Central memory CD8-positive, alpha-beta T cell (primary cell): Measurements from ENCODE around the gene SERPINH1.

Experiments used
- ATAC-seq: fragments of 150-1000 bp; cut with Tn5 transposase; replicated peaks from 2 replicates; pipeline ENCODE4 v1.10.0; 2022; ENCODE audit warnings: mild to moderate bottlenecking, moderate FRiP score, moderate number of reproducible peaks; ENCODE audit not compliant: poor library complexity, severe bottlenecking; ENCODE audit errors: extremely low read depth
- DNase-seq, 2 donors: peaks; one replicate each; pipeline ENCODE4 v3.0.0; 2021; ENCODE audit warnings: low spot score in 2 of 2
- H3K27ac Mint-ChIP-seq: one replicate; pipeline ENCODE4 v1.8.0; 2022; ENCODE audit warnings: low read depth, mild to moderate bottlenecking, moderate library complexity, mixed read lengths
- H3K27me3 Mint-ChIP-seq: one replicate; pipeline ENCODE4 v1.8.0; 2022; ENCODE audit warnings: mixed read lengths
- H3K36me3 Mint-ChIP-seq: one replicate; pipeline ENCODE4 v1.8.0; 2022; ENCODE audit warnings: mild to moderate bottlenecking, moderate library complexity, mixed read lengths; ENCODE audit not compliant: insufficient read depth
- H3K4me1 Mint-ChIP-seq: one replicate; pipeline ENCODE4 v1.8.0; 2022; ENCODE audit warnings: mixed read lengths
- H3K4me3 Mint-ChIP-seq: one replicate; pipeline ENCODE4 v1.8.0; 2022; ENCODE audit warnings: mild to moderate bottlenecking, moderate library complexity, mixed read lengths
- H3K9me3 Mint-ChIP-seq: one replicate; pipeline ENCODE4 v1.8.0; 2022; ENCODE audit warnings: mixed read lengths

SERPINH1 gene

DNA sequence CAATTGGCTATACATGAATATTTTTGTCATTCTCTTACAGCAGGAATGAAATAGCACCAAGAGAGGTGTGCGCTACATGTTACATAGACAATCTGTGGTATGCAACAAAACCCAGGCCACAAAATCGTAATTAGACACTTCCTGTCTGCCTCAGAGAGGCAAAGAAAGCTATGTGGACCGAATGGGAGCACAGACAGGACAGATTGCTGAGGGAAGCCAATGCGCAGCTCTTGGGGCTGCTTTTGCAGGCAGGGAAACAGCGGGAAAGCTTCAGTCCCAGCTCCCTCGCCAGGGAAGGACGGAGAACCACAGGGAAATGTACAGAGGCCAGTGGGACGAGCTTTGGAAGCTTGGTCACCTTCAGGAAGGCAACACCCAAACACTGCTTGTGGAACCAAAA, 40.9 kb downstream of the SERPINH1 start:
- Mint-ChIP-seq H3K36me3 (peaks cover 1% of the 10 kb centered on the region), H3K27me3 (peaks cover 49% of the 10 kb centered on the region), H3K27ac (peak overlapping the region; percentile 75), H3K4me1 (peaks cover 4% of the 10 kb centered on the region), H3K4me3 (no peak overlapping the region), H3K9me3 (no peaks in the 10 kb centered on the region)
- ATAC-seq (no peak), DNase-seq (no peak)

DNA sequence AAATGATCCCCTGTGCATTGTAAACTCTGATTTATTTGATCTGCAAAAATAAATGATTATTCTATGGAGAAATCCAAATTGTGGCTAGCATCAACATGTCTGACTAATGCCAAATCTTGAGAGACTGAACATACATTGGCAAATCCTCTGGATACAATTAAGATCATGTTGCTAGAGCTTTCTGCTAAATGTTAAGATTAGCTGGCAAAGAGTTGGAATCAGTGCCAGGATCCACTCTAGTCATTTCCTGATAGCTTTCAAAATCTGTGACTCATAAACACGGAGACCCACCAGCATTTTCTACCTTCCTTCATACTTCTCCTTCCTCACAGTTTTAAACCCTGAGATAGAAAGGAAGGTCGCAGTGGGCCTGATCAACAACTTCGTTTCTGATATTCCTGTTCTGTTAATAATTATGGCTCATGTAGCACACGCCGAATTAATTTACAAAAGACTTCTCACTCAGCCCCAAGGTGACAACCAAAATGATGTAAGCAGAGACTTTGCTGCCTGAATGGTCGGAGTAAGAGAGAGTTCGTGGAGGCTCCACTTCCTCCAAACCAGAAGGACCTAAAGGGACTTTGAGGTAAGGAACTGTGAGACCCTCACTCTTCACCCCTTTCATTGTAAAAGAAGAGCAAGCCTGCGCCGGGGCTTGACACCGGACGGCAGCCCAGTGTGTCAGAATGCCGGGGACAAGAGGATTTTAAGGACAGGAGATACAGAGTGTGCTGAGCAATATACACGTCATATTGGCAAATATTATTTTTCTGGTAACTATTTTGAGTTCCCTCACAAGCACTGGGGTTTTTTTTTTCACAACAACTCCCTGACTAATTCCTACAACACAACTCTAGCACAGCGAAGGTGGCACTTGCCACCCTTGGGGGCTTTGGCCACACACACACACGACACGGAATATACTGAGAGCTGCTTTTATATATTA, 42.0 kb downstream of the SERPINH1 start:
- Mint-ChIP-seq H3K9me3 (no peaks in the 10 kb centered on the region), H3K4me3 (no peak overlapping the region), H3K36me3 (no peaks in the 10 kb centered on the region), H3K27me3 (peaks cover 49% of the 10 kb centered on the region), H3K4me1 (peaks cover 4% of the 10 kb centered on the region), H3K27ac (no peak overlapping the region)
- DNase-seq: no peak
- ATAC-seq: no peak

DNA sequence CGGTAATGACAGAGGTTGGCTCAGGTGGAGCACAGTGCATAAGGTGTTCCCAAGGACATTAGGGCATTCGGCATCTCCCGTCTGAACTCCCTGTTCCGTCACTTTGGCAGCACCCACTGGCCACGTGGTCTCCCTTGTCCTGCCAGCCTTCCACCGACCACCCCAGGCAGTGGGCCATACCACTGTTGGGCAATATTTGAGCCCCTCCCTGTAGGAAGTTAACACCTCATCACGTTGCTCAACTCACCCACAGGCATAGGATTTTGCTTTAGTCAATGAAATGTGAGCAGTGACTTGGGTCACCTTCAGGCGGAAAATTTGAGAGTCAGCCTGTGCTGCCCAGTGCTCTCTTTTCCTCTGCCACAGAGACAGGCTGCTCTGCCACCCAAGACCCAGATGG, 44.0 kb downstream of the SERPINH1 start:
- Mint-ChIP-seq H3K4me1 (peaks cover 4% of the 10 kb centered on the region), H3K27me3 (peaks cover 49% of the 10 kb centered on the region)

DNA sequence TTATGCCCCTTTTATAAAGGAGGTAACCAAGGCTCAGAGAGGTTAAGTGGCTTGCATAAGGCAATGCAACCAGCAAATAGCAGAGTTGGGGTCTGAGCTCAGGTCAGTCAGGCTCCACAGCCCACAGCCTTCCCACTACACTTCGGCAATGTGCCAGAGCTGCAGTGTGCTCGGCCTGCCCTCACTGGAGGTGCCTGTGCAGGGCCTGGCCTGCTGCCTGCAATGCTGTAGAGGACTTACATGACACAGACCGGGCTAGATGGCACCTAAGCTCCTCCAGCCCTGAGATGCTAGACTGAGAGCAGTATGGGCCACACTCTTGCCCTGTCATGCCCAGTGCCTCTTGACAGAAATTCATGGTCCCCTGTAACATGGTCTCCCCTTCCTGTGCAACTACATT, 49.8 kb downstream of the SERPINH1 start:
- Mint-ChIP-seq H3K27ac (no peak overlapping the region), H3K4me1 (no peaks in the 10 kb centered on the region), H3K27me3 (peaks cover 6% of the 10 kb centered on the region), H3K4me3 (no peak overlapping the region), H3K9me3 (no peaks in the 10 kb centered on the region), H3K36me3 (no peaks in the 10 kb centered on the region)
- DNase-seq (no peak), ATAC-seq (no peak)

More for the DNA sequence above, 44.0 kb downstream of the SERPINH1 start:
- Mint-ChIP-seq H3K9me3 (no peaks in the 10 kb centered on the region), H3K4me3 (no peak overlapping the region), H3K27ac (no peak overlapping the region), H3K36me3 (no peaks in the 10 kb centered on the region)
- no peak for ATAC-seq
- DNase-seq: no peak

DNA sequence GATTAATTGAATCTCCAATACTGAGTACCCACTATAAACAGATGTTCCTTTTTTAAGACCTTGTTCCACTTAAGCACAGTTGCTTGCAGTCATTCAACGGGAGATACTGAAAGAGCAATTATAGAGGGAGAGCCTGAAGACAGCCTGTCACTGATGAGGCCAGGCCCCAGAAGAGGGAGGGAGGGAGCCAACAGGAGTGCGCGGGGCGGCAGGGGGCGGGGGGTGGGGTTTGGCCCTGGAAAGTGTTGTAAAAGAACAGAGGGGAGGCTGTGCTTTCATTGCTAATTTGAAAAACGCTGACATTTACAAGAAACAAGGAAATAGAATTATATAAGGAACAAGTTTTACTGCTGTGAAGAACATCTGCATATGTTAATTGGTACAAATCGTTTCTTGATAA, 53.7 kb downstream of the SERPINH1 start:
- ATAC-seq: no peak

DNA sequence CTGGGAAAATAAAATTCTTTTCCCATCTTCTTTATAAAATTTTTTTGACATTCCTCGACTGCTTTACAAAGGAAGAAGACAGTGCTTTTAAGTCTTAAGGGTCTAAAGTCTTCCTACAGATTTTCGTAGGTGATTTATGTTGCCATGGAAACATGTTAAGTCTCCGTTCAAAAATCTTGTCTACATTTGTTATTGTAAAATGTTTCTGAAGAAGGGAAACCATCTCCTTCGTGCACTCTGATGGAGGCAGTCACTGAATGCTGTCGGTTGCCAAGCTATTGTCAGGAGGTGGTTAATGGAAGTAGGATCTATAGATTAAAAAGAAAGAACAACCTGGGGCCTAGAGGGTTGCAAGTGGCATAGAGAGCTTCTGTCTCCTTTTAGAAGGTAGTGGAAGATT, 54.2 kb downstream of the SERPINH1 start:
- DNase-seq (no peak), ATAC-seq (no peak)
- no peaks in the 10 kb centered on the region for H3K27me3 Mint-ChIP-seq
- H3K36me3 Mint-ChIP-seq: no peaks in the 10 kb centered on the region
- H3K27ac Mint-ChIP-seq: no peak overlapping the region
- H3K4me1 Mint-ChIP-seq: no peaks in the 10 kb centered on the region
- H3K4me3 Mint-ChIP-seq: no peak overlapping the region
- H3K9me3 Mint-ChIP-seq: no peaks in the 10 kb centered on the region

More for the DNA sequence above, 53.7 kb downstream of the SERPINH1 start:
- no peak for DNase-seq
- Mint-ChIP-seq H3K4me3 (no peak overlapping the region), H3K36me3 (no peaks in the 10 kb centered on the region), H3K9me3 (no peaks in the 10 kb centered on the region), H3K27ac (no peak overlapping the region), H3K27me3 (no peaks in the 10 kb centered on the region), H3K4me1 (no peaks in the 10 kb centered on the region)
